Measurements from ENCODE around the gene BIN2.

Gene BIN2

DNA sequence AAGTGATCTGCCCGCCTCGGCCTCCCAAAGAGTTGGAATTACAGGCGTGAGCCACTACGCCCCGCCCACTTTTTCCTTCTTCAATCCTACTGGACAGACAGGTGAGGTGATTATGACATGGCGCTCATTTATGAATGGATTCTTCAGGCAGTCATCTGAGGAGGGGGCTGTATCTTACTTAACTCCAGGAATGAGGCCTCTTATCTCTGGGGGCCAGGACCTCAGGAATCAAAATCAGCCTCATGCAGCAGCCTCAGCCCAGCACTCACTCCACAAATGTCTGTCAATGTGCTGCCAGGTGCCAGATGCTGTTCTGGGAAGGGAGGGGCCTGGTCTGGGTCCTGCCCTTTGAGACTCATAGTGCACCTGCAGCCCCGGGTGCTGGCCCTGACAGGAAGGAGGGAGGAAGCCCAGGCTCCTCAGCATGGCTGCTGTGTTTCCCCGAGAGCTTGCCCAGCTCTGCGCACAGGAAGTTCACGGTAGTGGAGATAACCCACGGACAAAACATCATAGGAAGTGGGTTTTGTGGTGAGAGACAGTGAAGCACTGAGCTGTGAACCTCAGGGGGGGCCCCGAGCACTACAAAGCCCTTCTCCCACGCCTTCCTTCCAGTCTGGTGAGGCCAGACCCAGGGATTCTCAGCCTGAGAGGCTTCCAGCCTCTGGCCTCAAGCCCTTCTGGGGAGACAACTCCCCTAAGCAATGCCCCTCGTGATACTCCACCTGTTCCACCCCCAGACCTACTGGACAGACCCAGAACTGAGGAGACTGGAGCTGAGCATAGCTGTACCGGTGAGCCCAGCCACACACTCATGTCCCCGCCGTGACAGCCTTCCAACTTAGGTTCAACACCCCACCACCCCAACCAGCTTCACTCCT, 44.9 kb upstream of the BIN2 start:
- TF ChIP-seq, protein P1, sequence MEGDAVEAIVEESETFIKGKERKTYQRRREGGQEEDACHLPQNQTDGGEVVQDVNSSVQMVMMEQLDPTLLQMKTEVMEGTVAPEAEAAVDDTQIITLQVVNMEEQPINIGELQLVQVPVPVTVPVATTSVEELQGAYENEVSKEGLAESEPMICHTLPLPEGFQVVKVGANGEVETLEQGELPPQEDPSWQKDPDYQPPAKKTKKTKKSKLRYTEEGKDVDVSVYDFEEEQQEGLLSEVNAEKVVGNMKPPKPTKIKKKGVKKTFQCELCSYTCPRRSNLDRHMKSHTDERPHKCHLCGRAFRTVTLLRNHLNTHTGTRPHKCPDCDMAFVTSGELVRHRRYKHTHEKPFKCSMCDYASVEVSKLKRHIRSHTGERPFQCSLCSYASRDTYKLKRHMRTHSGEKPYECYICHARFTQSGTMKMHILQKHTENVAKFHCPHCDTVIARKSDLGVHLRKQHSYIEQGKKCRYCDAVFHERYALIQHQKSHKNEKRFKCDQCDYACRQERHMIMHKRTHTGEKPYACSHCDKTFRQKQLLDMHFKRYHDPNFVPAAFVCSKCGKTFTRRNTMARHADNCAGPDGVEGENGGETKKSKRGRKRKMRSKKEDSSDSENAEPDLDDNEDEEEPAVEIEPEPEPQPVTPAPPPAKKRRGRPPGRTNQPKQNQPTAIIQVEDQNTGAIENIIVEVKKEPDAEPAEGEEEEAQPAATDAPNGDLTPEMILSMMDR (conservative IDR thresholded peaks at IDR 0.05): no peak
- H3K27ac ChIP-seq: no peak overlapping the region

DNA sequence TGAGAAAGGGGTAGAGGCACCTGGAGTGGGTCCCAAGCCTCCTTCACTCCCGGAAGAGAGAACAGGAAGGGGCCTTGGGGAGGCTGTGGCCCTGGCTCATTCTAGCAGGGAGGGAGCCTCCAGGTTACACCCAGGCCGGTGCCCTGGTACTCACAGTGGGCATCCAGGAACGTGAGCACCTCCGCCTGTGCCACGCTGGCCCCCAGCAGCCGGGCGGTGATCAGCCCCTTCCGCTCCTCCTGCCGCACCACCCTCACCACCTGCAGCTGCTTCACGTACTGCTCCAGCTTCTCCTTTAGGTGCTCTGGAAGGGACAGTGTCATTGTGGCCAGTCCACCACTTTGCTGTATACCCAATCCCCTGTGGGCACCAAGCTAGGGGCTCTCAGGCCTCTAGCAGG, 41.3 kb upstream of the BIN2 start:
- TF ChIP-seq, protein P1 (conservative IDR thresholded peaks at IDR 0.05): no peak

DNA sequence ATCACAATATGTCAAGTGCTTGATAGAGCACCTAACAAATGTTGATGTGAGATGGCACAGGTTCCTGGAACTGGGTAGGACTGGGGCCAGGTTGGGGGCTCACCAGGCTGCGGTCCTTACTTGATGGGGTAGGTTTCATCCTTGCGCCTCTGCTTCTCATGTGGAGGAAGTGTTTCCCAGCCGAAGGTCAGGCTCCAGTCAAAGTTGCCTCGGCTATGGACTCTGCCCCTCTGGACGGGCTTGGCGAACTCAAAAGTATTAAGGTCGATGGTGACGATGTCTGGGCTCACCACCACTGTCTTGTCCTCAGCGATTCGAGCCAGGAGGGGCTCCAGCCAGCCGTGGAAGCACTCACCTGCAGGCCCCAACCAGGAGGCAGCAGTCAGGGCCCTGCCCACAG, 40.0 kb upstream of the BIN2 start:
- TF ChIP-seq, protein P1 (conservative IDR thresholded peaks at IDR 0.05): no peak
- no peak overlapping the region for H3K27ac ChIP-seq

More for the DNA sequence above, 41.3 kb upstream of the BIN2 start:
- no peak overlapping the region for H3K27ac ChIP-seq

DNA sequence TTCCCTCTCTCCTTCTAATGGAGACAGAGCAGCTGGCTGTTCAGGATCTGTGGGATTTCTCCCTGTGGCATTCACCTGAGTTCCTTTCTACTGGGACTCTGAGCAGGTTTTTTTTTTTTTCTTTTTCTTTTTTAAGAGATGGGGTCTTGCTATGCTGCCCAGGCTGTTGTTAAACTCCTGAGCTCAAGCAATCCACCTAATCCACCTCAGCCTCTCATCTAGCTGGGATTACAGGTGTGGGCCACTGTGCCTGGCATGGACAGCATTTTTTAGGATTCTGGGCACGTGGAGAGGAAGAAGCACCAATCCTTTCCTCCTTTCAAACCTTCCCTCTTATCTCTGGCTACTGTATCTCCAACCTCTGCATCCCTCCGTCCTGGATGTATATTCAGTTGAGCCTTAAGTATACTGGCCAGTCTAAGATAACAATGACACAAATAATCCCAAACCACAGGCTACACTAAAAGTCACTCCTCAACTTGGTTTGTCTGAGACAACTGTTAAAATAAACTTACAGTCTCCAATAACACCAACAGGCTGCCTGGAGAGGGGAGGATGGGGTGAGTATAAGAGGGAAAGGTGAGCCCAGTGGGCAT, 38.9 kb upstream of the BIN2 start:
- TF ChIP-seq, protein P1 (conservative IDR thresholded peaks at IDR 0.05): no peak
- no peak overlapping the region for H3K27ac ChIP-seq

DNA sequence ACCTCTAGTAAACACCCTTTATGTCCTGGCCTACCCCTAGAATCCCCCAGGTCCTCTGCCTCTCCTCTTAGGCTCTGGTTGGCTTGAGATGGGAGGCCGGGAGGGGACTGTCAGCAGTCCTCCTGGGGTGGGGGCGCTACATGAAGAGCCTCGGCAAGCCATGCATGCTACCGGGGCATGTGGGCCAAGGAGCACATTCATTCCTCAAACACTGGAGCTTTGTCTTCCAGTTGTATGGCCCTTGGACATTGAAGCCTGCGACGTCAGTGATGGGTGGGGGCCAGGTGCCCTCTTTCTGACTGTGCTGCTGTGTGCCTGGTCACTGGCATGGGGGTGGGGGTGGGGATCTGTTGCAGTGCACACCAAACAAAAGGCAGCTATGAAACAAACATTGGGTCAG, 38.3 kb upstream of the BIN2 start:
- no peak overlapping the region for H3K27ac ChIP-seq
- TF ChIP-seq, protein P1 (conservative IDR thresholded peaks at IDR 0.05): no peak

DNA sequence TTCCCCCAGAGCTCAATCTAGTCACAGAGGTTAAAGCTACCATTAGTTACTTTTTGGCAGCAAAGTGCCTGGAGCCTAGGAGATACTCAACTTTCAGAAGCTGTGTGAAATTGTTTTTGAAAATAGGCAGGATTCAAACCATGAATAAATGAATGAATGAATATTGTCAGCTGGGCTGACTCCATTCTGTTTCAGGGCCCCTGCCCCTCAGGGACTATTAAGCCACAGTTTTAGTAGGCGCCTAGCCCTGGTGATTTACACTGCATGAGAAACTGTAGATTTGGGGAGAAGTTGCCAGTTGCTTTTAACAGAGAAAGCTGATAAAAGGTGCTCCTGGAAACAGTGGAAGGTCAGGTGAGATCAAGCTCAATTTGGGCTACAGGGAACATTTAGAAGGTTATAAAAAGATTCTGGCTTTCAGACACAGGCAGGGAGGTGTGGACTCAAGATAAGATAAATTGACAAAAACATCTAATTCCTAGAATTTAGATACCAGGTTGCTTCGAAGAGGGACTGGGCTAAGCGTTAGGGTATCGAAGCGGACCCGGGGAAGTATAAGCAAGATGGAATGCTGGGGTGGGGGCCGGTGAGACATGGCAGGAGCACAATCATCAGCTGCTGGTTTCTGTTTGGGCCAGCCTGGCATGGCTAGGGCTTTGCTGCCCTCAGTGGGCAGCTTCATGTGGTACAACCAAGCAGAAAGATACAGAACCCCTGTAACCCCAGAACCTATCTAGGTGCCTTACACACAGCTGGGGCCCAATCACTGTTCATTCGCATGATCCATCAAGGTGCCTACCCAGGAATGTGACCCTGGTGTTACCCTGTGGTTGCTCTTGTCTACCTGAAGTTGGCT, 37.4 kb upstream of the BIN2 start:
- no peak overlapping the region for H3K27ac ChIP-seq
- TF ChIP-seq, protein P1 (conservative IDR thresholded peaks at IDR 0.05): no peak

DNA sequence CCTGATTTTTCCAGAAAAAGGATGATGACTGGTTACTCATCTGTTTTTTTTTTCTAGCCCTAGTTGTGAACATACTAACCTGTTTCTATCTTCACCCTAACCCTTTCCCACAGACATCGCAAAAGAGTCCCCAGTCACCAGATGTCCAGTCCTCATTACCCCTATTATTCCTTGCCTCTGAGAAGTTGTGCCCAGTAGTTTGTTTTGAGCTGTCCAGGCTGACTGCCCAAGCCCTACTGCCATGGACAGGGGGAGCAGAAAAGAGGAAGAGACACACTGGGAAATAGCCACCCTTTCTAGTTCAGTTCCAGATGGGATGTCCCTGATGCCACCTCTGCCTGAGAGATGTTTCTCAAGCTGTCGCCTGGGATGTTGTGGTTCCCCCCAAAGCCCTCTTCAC, 36.3 kb upstream of the BIN2 start:
- H3K27ac ChIP-seq: no peak overlapping the region
- TF ChIP-seq, protein P1 (conservative IDR thresholded peaks at IDR 0.05): no peak

Measured in VCaP (cell line).